HG02610 (cell line): Measurements from ENCODE around the gene CAMSAP2.

Experiments
- ATAC-seq: cut with Tn5 transposase; IDR thresholded peaks from one replicate; pipeline ENCODE4 v1.9.1; 2021; ENCODE audit warnings: mild to moderate bottlenecking, moderate library complexity; ENCODE audit not compliant: unreplicated experiment

The CAMSAP2 gene

GRCh38 chr1:200896531-200897196, 158.0 kb downstream of the CAMSAP2 start:
- ATAC-seq, result no peak

- ATAC-seq, result no peak
Measured at GRCh38 chr1:200897259-200897658, 158.6 kb downstream of the CAMSAP2 start.

GRCh38 chr1:200899015-200899386, 160.3 kb downstream of the CAMSAP2 start:
- no peak for ATAC-seq

- no peak for ATAC-seq
Measured at GRCh38 chr1:200899451-200899915, 160.8 kb downstream of the CAMSAP2 start.

GRCh38 chr1:200899954-200900867, 161.5 kb downstream of the CAMSAP2 start:
- ATAC-seq, result no peak

- ATAC-seq, result no peak
Measured at GRCh38 chr1:200900877-200901276, 162.2 kb downstream of the CAMSAP2 start.

- no peak for ATAC-seq
Measured at GRCh38 chr1:200901350-200901749, 162.7 kb downstream of the CAMSAP2 start.

GRCh38 chr1:200901796-200902444, 163.2 kb downstream of the CAMSAP2 start:
- no peak for ATAC-seq

GRCh38 chr1:200903793-200904192, 165.1 kb downstream of the CAMSAP2 start:
- ATAC-seq, result no peak

GRCh38 chr1:200904772-200905171, 166.1 kb downstream of the CAMSAP2 start:
- no peak for ATAC-seq

- peak; percentile 72 for ATAC-seq
Measured at GRCh38 chr1:200905411-200906052, 166.8 kb downstream of the CAMSAP2 start.

GRCh38 chr1:200906491-200906890, 167.8 kb downstream of the CAMSAP2 start:
- ATAC-seq, result no peak

- peak; percentile 87 for ATAC-seq
Measured at GRCh38 chr1:200907611-200908097, 169.0 kb downstream of the CAMSAP2 start.

GRCh38 chr1:200908191-200908868, 169.6 kb downstream of the CAMSAP2 start:
- no peak for ATAC-seq

GRCh38 chr1:200909071-200909470, 170.4 kb downstream of the CAMSAP2 start:
- no peak for ATAC-seq

- ATAC-seq, result no peak
Measured at GRCh38 chr1:200909757-200910239, 171.1 kb downstream of the CAMSAP2 start.
